Mesendoderm (in vitro differentiated cells): ENCODE results near the gene ASCL5.

Experiments
- DNase-seq: peaks from one replicate; pipeline ENCODE4 v3.0.0; 2013
- H2AK5ac ChIP-seq: 2 replicates; pipeline ENCODE4 v1.6.1; 2013; ENCODE audit warnings: low read length, inconsistent platforms
- H2BK120ac ChIP-seq: 2 replicates; pipeline ENCODE4 v1.6.1; 2013; ENCODE audit warnings: low read depth, mild to moderate bottlenecking, low read length, moderate library complexity, mixed read lengths
- H2BK15ac ChIP-seq: replicated peaks from 2 replicates; pipeline ENCODE4 v1.6.1; 2013; ENCODE audit warnings: low read depth, mild to moderate bottlenecking, moderate library complexity
- H2BK5ac ChIP-seq: 2 replicates; pipeline ENCODE4 v1.6.1; 2013; ENCODE audit warnings: low read length, inconsistent platforms
- H3K18ac ChIP-seq: 2 replicates; pipeline ENCODE4 v1.6.1; 2013; ENCODE audit warnings: mild to moderate bottlenecking, low read length, mixed read lengths
- H3K23ac ChIP-seq: one replicate; pipeline ENCODE4 v1.6.1; 2013; ENCODE audit warnings: low read length
- H3K27ac ChIP-seq: 2 replicates; pipeline ENCODE4 v1.5.1; 2013; ENCODE audit warnings: low read depth, mild to moderate bottlenecking, inconsistent platforms, low read length, moderate library complexity
- H3K27me3 ChIP-seq: 2 replicates; pipeline ENCODE4 v1.6.1; 2013; ENCODE audit warnings: low read length, control low read depth, mild to moderate bottlenecking, inconsistent platforms; ENCODE audit not compliant: insufficient read depth, poor library complexity
- H3K36me3 ChIP-seq: 2 replicates; pipeline ENCODE4 v1.6.1; 2013; ENCODE audit warnings: low read length, inconsistent platforms; ENCODE audit not compliant: control insufficient read depth, insufficient read depth
- H3K4ac ChIP-seq: one replicate; pipeline ENCODE4 v1.6.1; 2013; ENCODE audit warnings: low read depth, mild to moderate bottlenecking, low read length, moderate library complexity
- H3K4me1 ChIP-seq: 2 replicates; pipeline ENCODE4 v1.6.1; 2013; ENCODE audit warnings: low read depth, low read length, inconsistent platforms; ENCODE audit not compliant: control insufficient read depth
- H3K4me2 ChIP-seq: 2 replicates; pipeline ENCODE4 v1.6.1; 2013; ENCODE audit warnings: low read length
- H3K4me3 ChIP-seq: 2 replicates; pipeline ENCODE4 v1.5.1; 2013; ENCODE audit warnings: mild to moderate bottlenecking, low read length
- H3K56ac ChIP-seq: one replicate; pipeline ENCODE4 v1.6.1; 2013; ENCODE audit warnings: low read length
- H3K79me1 ChIP-seq: 2 replicates; pipeline ENCODE4 v1.6.1; 2013; ENCODE audit warnings: low read length, inconsistent platforms
- H3K79me2 ChIP-seq: 2 replicates; pipeline ENCODE4 v1.6.1; 2013; ENCODE audit warnings: mild to moderate bottlenecking, low read length; ENCODE audit not compliant: control insufficient read depth, insufficient read depth
- H3K9ac ChIP-seq: 2 replicates; pipeline ENCODE4 v1.6.1; 2013; ENCODE audit warnings: low read length, inconsistent platforms
- H4K5ac ChIP-seq: one replicate; pipeline ENCODE4 v1.6.1; 2013; ENCODE audit warnings: low read length
- H4K8ac ChIP-seq: one replicate; pipeline ENCODE4 v1.6.1; 2013; ENCODE audit warnings: low read depth, mild to moderate bottlenecking, control low read depth, low read length, moderate library complexity
- WGBS: extraction: QIAGEN DNeasy Blood & Tissue Kit; methylation state at CpG from one replicate; pipeline ENCODE4 v1.1.7; 2013; ENCODE audit warnings: low lambda C conversion rate, missing lambda C conversion rate; ENCODE audit not compliant: insufficient coverage; ENCODE audit errors: extremely low coverage; 5-methylcytosine and 5-hydroxymethylcytosine counted together

ASCL5 gene

GRCh38 chr1:201109651-201110050 lies 17.3 kb downstream of the ASCL5 start:
- H3K4me1 ChIP-seq: no peaks in the 10 kb centered on the region
- no peak overlapping the region for H2AK5ac ChIP-seq
- H3K18ac ChIP-seq: no peak overlapping the region
- WGBS: no CpG with 5 or more reads among the region's 1 CpG
- H3K4me2 ChIP-seq: no peak overlapping the region
- no peak overlapping the region for H3K27ac ChIP-seq
- H2BK120ac ChIP-seq: no peak overlapping the region
- no peaks in the 10 kb centered on the region for H3K79me2 ChIP-seq
- no peak overlapping the region for H3K9ac ChIP-seq
- no peak overlapping the region for H3K23ac ChIP-seq
- no peak overlapping the region for H4K8ac ChIP-seq
- H3K79me1 ChIP-seq: no peaks in the 10 kb centered on the region
- H3K27me3 ChIP-seq: no peaks in the 10 kb centered on the region
- H2BK15ac ChIP-seq: no peak overlapping the region
- H3K36me3 ChIP-seq: no peaks in the 10 kb centered on the region
- H4K5ac ChIP-seq: no peak overlapping the region
- no peak overlapping the region for H3K56ac ChIP-seq
- H3K4me3 ChIP-seq: no peak overlapping the region
- no peak overlapping the region for H3K4ac ChIP-seq
- no peak for DNase-seq
- no peak overlapping the region for H2BK5ac ChIP-seq

DNA sequence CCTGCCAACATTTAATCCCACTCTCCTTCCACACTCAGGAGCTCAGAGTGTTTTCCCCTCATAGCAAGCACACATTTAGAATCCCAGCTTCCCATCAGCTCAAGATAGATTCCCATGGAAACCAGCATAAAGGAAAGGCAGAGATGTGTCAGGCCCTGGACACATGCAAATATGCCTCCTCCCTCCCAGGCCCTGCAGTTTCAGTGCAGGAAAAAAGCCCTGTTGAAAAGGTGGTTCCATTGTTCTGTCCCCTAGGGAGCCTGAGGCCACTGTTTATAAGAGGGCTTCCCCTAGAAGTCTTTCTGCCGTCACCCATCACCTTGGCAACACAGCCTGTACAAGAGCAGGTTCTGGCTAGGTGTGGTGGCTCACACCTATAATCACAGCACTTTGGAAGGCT lies 18.4 kb downstream of the ASCL5 start:
- H3K27me3 ChIP-seq: no peaks in the 10 kb centered on the region
- H2BK120ac ChIP-seq: no peak overlapping the region
- no peak overlapping the region for H4K5ac ChIP-seq
- no peak overlapping the region for H3K4ac ChIP-seq
- no peak overlapping the region for H3K18ac ChIP-seq
- no peak overlapping the region for H2BK5ac ChIP-seq
- H2AK5ac ChIP-seq: no peak overlapping the region
- H4K8ac ChIP-seq: no peak overlapping the region
- no peak overlapping the region for H3K4me2 ChIP-seq
- no peaks in the 10 kb centered on the region for H3K36me3 ChIP-seq
- H3K79me2 ChIP-seq: no peaks in the 10 kb centered on the region
- peak; percentile 81 for DNase-seq
- no peak overlapping the region for H3K9ac ChIP-seq
- H2BK15ac ChIP-seq: no peak overlapping the region
- WGBS: no CpG with 5 or more reads among the region's 1 CpG
- H3K79me1 ChIP-seq: no peaks in the 10 kb centered on the region
- peak overlapping the region; percentile 34 for H3K56ac ChIP-seq
- peaks cover 4% of the 10 kb centered on the region for H3K4me1 ChIP-seq
- no peak overlapping the region for H3K23ac ChIP-seq
- H3K4me3 ChIP-seq: no peak overlapping the region
- H3K27ac ChIP-seq: no peak overlapping the region

- no peak overlapping the region for H3K4ac ChIP-seq
- H3K56ac ChIP-seq: no peak overlapping the region
- no peaks in the 10 kb centered on the region for H3K79me2 ChIP-seq
- no peaks in the 10 kb centered on the region for H3K36me3 ChIP-seq
- no peak overlapping the region for H4K8ac ChIP-seq
- H3K18ac ChIP-seq: no peak overlapping the region
- no peak for DNase-seq
- H3K9ac ChIP-seq: no peak overlapping the region
- no peak overlapping the region for H3K4me3 ChIP-seq
- H2BK5ac ChIP-seq: no peak overlapping the region
- no peak overlapping the region for H3K27ac ChIP-seq
- no peaks in the 10 kb centered on the region for H3K79me1 ChIP-seq
- WGBS: no CpG with 5 or more reads among the region's 5 CpGs
- no peak overlapping the region for H2BK120ac ChIP-seq
- no peaks in the 10 kb centered on the region for H3K27me3 ChIP-seq
- peaks cover 4% of the 10 kb centered on the region for H3K4me1 ChIP-seq
- H3K23ac ChIP-seq: no peak overlapping the region
- H2BK15ac ChIP-seq: no peak overlapping the region
- no peak overlapping the region for H3K4me2 ChIP-seq
- H4K5ac ChIP-seq: no peak overlapping the region
- H2AK5ac ChIP-seq: no peak overlapping the region
Measured at GRCh38 chr1:201105688-201106087, 21.3 kb downstream of the ASCL5 start.

DNA sequence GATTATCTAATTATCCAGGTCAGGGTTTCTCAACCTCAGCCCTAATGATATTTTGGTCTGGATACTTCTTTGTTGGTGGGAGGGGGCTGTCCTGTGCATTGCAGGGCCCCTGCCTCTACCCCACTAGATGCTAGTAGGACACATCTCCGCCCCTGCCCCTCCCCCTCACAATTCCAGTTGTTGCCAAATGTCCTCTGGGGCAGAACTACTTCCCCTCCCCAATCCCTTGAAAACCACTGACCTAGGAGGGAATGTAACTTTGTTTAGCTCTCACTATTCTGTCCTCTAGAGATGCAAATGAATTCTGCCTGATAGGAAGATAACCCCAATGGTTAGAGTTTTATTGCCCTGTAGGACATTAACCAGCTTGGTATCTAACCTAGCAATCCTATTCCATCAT lies 22.8 kb downstream of the ASCL5 start:
- no peak overlapping the region for H2BK120ac ChIP-seq
- H2AK5ac ChIP-seq: no peak overlapping the region
- no peak overlapping the region for H3K4me3 ChIP-seq
- no peak overlapping the region for H3K23ac ChIP-seq
- peak; percentile 33 for DNase-seq
- no peak overlapping the region for H3K4ac ChIP-seq
- no peak overlapping the region for H3K9ac ChIP-seq
- H3K18ac ChIP-seq: no peak overlapping the region
- H3K4me2 ChIP-seq: no peak overlapping the region
- no peak overlapping the region for H3K27ac ChIP-seq
- no peaks in the 10 kb centered on the region for H3K79me2 ChIP-seq
- H2BK15ac ChIP-seq: no peak overlapping the region
- H3K4me1 ChIP-seq: peaks cover 4% of the 10 kb centered on the region
- H4K5ac ChIP-seq: no peak overlapping the region
- no peak overlapping the region for H2BK5ac ChIP-seq
- no peaks in the 10 kb centered on the region for H3K79me1 ChIP-seq
- no CpG with 5 or more reads among the region's 1 CpG for WGBS
- no peaks in the 10 kb centered on the region for H3K36me3 ChIP-seq
- H4K8ac ChIP-seq: no peak overlapping the region
- H3K56ac ChIP-seq: no peak overlapping the region
- H3K27me3 ChIP-seq: no peaks in the 10 kb centered on the region

GRCh38 chr1:201103666-201104065 lies 23.3 kb downstream of the ASCL5 start:
- H3K36me3 ChIP-seq: no peaks in the 10 kb centered on the region
- no peak overlapping the region for H3K27ac ChIP-seq
- no peak overlapping the region for H3K9ac ChIP-seq
- no peak overlapping the region for H2BK15ac ChIP-seq
- no peak overlapping the region for H4K5ac ChIP-seq
- H3K56ac ChIP-seq: no peak overlapping the region
- H3K18ac ChIP-seq: no peak overlapping the region
- no peak overlapping the region for H3K4me3 ChIP-seq
- H3K79me2 ChIP-seq: no peaks in the 10 kb centered on the region
- H2BK120ac ChIP-seq: no peak overlapping the region
- H3K79me1 ChIP-seq: no peaks in the 10 kb centered on the region
- no peak overlapping the region for H4K8ac ChIP-seq
- H3K4me2 ChIP-seq: no peak overlapping the region
- H2AK5ac ChIP-seq: no peak overlapping the region
- no peak overlapping the region for H2BK5ac ChIP-seq
- no CpG with 5 or more reads among the region's 9 CpGs for whole genome bisulfite sequencing
- H3K4ac ChIP-seq: no peak overlapping the region
- no peak overlapping the region for H3K23ac ChIP-seq
- H3K4me1 ChIP-seq: peaks cover 4% of the 10 kb centered on the region
- no peak for DNase-seq
- H3K27me3 ChIP-seq: no peaks in the 10 kb centered on the region

DNA sequence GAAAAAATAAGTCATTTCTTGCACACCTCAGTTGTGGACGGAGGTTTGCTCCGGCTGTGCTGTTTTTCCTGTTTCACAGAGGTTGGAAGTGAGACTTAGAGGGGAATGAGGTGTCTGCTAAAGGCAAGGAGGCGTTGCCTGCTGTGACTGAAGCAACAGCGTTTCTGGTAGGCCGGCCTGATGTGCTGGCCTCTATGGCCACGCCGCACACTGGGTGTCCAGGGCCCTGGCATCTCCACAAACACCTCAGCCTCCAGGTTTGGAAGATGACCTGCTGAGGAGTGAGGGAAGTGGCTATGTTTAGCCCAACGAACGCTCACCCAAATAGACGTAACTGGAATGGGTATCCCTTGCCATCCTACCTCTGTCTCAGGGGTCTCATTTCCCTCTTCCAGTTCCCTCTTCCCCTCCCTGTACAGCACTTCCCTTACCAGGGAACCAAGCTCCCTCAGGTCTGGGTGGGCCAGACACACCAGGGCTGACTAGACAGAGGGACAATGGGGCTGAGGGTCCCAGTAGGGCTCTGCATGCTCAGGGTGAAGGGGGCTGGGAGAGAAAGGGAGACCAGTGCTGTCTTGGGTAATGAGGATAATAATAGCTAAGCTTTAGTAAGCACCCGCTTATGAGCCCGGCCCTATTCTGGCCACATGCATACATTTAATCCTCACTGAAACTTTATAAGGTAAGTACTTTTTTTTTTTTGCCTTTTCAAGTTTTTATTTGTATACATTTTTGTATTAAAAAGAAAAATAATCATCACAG lies 26.6 kb downstream of the ASCL5 start:
- H4K5ac ChIP-seq: no peak overlapping the region
- no peak overlapping the region for H3K4ac ChIP-seq
- H3K4me1 ChIP-seq: peaks cover 4% of the 10 kb centered on the region
- no peak overlapping the region for H4K8ac ChIP-seq
- H3K56ac ChIP-seq: no peak overlapping the region
- DNase-seq: no peak
- H2BK120ac ChIP-seq: no peak overlapping the region
- no peaks in the 10 kb centered on the region for H3K79me1 ChIP-seq
- H3K4me3 ChIP-seq: no peak overlapping the region
- no CpG with 5 or more reads among the region's 12 CpGs for WGBS
- H3K18ac ChIP-seq: no peak overlapping the region
- H3K23ac ChIP-seq: no peak overlapping the region
- H2BK15ac ChIP-seq: no peak overlapping the region
- H3K27me3 ChIP-seq: no peaks in the 10 kb centered on the region
- H3K4me2 ChIP-seq: no peak overlapping the region
- H3K9ac ChIP-seq: no peak overlapping the region
- no peaks in the 10 kb centered on the region for H3K79me2 ChIP-seq
- no peak overlapping the region for H3K27ac ChIP-seq
- H2AK5ac ChIP-seq: no peak overlapping the region
- H3K36me3 ChIP-seq: no peaks in the 10 kb centered on the region
- H2BK5ac ChIP-seq: no peak overlapping the region
